PFSK-1 (cell line): ENCODE data around the gene HDDC2.

Source experiments
- FOXP2 ChIP-seq: optimal IDR thresholded peaks from 2 replicates; pipeline ENCODE3; 2011; ENCODE audit warnings: borderline replicate concordance, control low read depth, inconsistent platforms; ENCODE audit not compliant: insufficient read depth; ENCODE audit errors: extremely low read length, extremely low read depth
- POLR2AphosphoS5 ChIP-seq: IDR thresholded peaks from 2 replicates; pipeline ENCODE4 v1.6.1; 2012; ENCODE audit warnings: low read depth, mild to moderate bottlenecking, control low read depth, low read length, moderate library complexity
- SIN3A ChIP-seq: IDR thresholded peaks from 2 replicates; pipeline ENCODE4 v1.6.1; 2012; ENCODE audit warnings: mild to moderate bottlenecking, low read length, moderate library complexity, borderline replicate concordance; ENCODE audit not compliant: insufficient read depth
- TAF1 ChIP-seq: IDR thresholded peaks from 2 replicates; pipeline ENCODE4 v1.6.1; 2012; ENCODE audit warnings: low read length, control low read depth, borderline replicate concordance; ENCODE audit not compliant: insufficient read depth
- TF ChIP-seq, protein P1 (sequence below), 2 experiments: IDR thresholded peaks; 2 replicates each; pipeline versions ENCODE4 v1.6.1 to v1.8.0; 2011 to 2012; ENCODE audit warnings: low read depth in 2 of 2, low read length in 2 of 2, control low read depth in 1 of 2, inconsistent platforms in 1 of 2, mild to moderate bottlenecking in 1 of 2, moderate library complexity in 1 of 2; ENCODE audit not compliant: insufficient read depth in 1 of 2

Gene HDDC2

DNA sequence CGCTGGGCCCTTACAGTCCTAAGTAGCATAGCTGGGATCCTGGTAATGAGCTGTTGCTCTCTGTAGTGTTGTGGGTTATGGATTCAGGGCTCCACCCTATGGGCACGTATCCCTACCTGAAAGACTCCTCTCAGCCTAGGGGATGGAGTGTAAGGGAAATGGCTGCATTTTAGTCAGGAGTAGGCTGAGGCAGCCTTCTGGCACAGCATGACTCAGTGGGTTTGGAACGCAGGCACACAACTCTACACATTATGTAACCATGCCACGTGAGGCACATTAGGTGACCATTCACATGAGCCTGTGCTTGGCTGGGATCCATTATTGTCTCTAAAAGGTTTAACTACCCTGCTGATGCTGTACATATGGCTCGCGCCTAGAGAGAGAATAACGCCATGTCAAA is 27.8 kb downstream of the HDDC2 start:
- TF ChIP-seq SIN3A (no peak), TAF1 (no peak)
- TF ChIP-seq, protein P1, sequence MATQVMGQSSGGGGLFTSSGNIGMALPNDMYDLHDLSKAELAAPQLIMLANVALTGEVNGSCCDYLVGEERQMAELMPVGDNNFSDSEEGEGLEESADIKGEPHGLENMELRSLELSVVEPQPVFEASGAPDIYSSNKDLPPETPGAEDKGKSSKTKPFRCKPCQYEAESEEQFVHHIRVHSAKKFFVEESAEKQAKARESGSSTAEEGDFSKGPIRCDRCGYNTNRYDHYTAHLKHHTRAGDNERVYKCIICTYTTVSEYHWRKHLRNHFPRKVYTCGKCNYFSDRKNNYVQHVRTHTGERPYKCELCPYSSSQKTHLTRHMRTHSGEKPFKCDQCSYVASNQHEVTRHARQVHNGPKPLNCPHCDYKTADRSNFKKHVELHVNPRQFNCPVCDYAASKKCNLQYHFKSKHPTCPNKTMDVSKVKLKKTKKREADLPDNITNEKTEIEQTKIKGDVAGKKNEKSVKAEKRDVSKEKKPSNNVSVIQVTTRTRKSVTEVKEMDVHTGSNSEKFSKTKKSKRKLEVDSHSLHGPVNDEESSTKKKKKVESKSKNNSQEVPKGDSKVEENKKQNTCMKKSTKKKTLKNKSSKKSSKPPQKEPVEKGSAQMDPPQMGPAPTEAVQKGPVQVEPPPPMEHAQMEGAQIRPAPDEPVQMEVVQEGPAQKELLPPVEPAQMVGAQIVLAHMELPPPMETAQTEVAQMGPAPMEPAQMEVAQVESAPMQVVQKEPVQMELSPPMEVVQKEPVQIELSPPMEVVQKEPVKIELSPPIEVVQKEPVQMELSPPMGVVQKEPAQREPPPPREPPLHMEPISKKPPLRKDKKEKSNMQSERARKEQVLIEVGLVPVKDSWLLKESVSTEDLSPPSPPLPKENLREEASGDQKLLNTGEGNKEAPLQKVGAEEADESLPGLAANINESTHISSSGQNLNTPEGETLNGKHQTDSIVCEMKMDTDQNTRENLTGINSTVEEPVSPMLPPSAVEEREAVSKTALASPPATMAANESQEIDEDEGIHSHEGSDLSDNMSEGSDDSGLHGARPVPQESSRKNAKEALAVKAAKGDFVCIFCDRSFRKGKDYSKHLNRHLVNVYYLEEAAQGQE (IDR thresholded peaks at IDR 0.05; ENCODE audit: insufficient read depth in 1 of 2, low read depth in 2 of 2, low read length in 2 of 2) = no peak

DNA sequence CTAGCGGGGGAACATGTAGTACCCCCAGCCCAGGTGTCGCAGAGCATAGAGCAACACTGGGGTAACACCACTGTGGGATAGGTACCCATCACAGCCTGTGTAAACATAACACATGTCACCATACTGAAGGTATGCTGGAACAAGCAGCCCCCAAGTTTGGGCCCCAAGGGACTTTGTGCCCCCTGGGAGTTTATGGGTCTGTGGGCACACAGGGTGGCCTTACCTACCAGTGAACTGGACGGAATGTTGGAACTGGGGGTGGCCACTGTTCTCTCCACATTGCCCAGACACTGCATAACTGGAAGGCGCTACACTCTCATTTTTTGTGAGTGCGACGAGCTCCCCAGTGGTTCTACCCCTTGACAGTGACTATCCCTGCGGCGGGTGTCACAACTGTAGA is 28.5 kb downstream of the HDDC2 start:
- TF ChIP-seq TAF1 (no peak), POLR2AphosphoS5 (no peak), FOXP2 (no peak), SIN3A (no peak)
- TF ChIP-seq, protein P1 (IDR thresholded peaks at IDR 0.05; ENCODE audit: insufficient read depth in 1 of 2, low read depth in 2 of 2, low read length in 2 of 2) = no peak

DNA sequence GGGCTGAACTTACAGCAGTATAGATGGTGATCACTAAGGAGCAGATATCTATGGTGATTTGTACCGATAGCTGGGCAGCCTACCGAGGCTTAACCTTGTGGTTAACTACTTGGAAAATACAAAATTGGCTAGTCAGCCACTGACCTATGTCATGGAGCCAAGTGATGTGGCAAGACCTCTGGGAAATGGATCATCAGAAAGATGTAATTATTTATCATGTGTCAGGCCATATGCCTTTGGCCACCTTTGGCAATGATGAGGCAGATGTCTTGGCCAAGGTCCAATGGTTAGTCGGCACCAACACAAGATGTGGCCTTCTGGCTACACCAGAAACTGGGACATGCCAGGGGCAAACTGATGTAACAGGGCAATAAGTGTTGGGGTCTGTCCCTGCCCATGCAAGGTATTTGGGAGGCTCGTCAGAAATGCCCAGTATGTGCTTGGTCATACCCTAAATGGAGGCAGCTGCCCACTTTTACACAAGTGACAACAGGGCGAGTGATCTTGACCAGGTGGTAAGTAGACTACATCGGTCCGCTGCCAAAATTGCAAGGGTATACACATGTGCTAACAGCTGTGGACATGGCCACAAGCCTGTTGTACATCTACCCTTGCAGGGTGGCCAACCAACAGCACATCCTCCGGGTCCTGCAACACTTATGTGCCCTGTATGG is 30.1 kb downstream of the HDDC2 start:
- no peak for TF ChIP-seq SIN3A
- TF ChIP-seq TAF1 = no peak
- no peak for TF ChIP-seq FOXP2
- no peak for TF ChIP-seq POLR2AphosphoS5
- TF ChIP-seq, protein P1 (IDR thresholded peaks at IDR 0.05; ENCODE audit: insufficient read depth in 1 of 2, low read depth in 2 of 2, low read length in 2 of 2) = no peak

DNA sequence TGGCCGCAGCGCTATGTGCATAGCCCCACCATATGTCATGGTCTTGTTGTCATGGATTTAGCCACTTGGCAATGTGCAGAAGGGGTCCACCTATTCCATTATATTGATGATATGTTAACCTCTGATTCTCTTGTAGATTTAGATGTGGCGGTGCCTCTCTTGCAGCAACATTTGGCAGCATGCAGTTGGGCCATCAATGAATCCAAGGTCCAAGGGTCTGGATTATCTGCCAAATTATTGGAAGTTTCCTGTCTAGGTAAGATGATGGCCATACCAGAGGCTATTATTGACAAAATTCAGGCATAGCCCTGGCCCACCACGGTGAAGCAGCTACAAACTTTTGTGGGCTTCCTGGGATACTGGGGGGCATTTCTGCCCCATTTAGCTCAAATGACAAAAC is 31.4 kb downstream of the HDDC2 start:
- TF ChIP-seq TAF1 (no peak), POLR2AphosphoS5 (no peak), SIN3A (no peak), FOXP2 (no peak)
- TF ChIP-seq, protein P1 (IDR thresholded peaks at IDR 0.05; ENCODE audit: insufficient read depth in 1 of 2, low read depth in 2 of 2, low read length in 2 of 2) = no peak
